MM.1S (cell line): Measurements from ENCODE around the gene PTPRN2.

Experiments used
- DNase-seq: peaks from one replicate; pipeline ENCODE4 v3.0.0-alpha.2; 2015
- H2AFZ ChIP-seq: fragments of 300-600 bp; sonication (generic); 2 replicates; pipeline ENCODE4 v1.6.0; 2016; ENCODE audit warnings: antibody characterized with exemption, low read length
- H3F3A ChIP-seq: fragments of 300-600 bp; sonication (generic); 2 replicates; pipeline ENCODE4 v1.6.1; 2016; ENCODE audit warnings: mild to moderate bottlenecking, antibody characterized with exemption, low read length, moderate library complexity, mixed read lengths; ENCODE audit not compliant: insufficient read depth
- H3K27ac ChIP-seq: fragments of 300-600 bp; sonication (generic); 2 replicates; pipeline ENCODE4 v1.5.1; 2016; ENCODE audit warnings: mild to moderate bottlenecking, low read length
- H3K27me3 ChIP-seq: fragments of 300-600 bp; sonication (generic); replicated peaks from 2 replicates; pipeline ENCODE4 v1.6.0; 2016; ENCODE audit warnings: low read length; ENCODE audit not compliant: insufficient read depth
- H3K36me3 ChIP-seq: fragments of 300-600 bp; sonication (generic); replicated peaks from 2 replicates; pipeline ENCODE4 v1.6.1; 2016; ENCODE audit warnings: mild to moderate bottlenecking, low read length, mixed read lengths; ENCODE audit not compliant: insufficient read depth
- H3K4me1 ChIP-seq: fragments of 300-600 bp; sonication (generic); 2 replicates; pipeline ENCODE4 v1.6.1; 2016; ENCODE audit warnings: low read length, mixed read lengths
- H3K4me2 ChIP-seq: fragments of 300-600 bp; sonication (generic); 2 replicates; pipeline ENCODE4 v1.6.0; 2016; ENCODE audit warnings: low read depth, low read length
- H3K4me3 ChIP-seq: fragments of 300-600 bp; sonication (generic); 2 replicates; pipeline ENCODE4 v1.5.1; 2016; ENCODE audit warnings: low read length, mixed read lengths
- H3K79me2 ChIP-seq: fragments of 300-600 bp; sonication (generic); 2 replicates; pipeline ENCODE4 v1.6.1; 2016; ENCODE audit warnings: mixed run types, low read length, mixed read lengths
- H3K9ac ChIP-seq: fragments of 300-600 bp; sonication (generic); 2 replicates; pipeline ENCODE4 v1.6.1; 2016; ENCODE audit warnings: low read length, mixed read lengths
- H3K9me2 ChIP-seq: fragments of 300-600 bp; sonication (generic); replicated peaks from 2 replicates; pipeline ENCODE4 v1.6.1; 2016; ENCODE audit warnings: mild to moderate bottlenecking, low read length, mixed read lengths; ENCODE audit not compliant: insufficient read depth
- H3K9me3 ChIP-seq: fragments of 300-600 bp; sonication (generic); replicated peaks from 2 replicates; pipeline ENCODE4 v1.6.1; 2016; ENCODE audit warnings: mild to moderate bottlenecking, low read length, mixed read lengths; ENCODE audit not compliant: insufficient read depth
- H4K20me1 ChIP-seq: fragments of 300-600 bp; sonication (generic); 2 replicates; pipeline ENCODE4 v1.6.1; 2016; ENCODE audit warnings: mild to moderate bottlenecking, low read length, moderate library complexity, mixed read lengths; ENCODE audit not compliant: insufficient read depth
- CTCF ChIP-seq: fragments of 300-600 bp; sonication (generic); IDR thresholded peaks from 2 replicates; pipeline ENCODE4 v1.5.1; 2016; ENCODE audit warnings: antibody characterized with exemption, low read length, mixed read lengths
- EZH2 ChIP-seq: fragments of 300-600 bp; sonication (generic); optimal IDR thresholded peaks from 2 replicates; pipeline ENCODE3; 2017; ENCODE audit warnings: low read depth, mild to moderate bottlenecking, antibody characterized with exemption, low read length, mixed read lengths
- EZH2phosphoT487 ChIP-seq: fragments of 300-600 bp; sonication (generic); IDR thresholded peaks from 2 replicates; pipeline ENCODE4 v1.6.1; 2018; ENCODE audit warnings: antibody characterized with exemption, low read length

Gene PTPRN2

GRCh38 chr7:157979636-157980340 lies 607.8 kb downstream of the PTPRN2 start:
- peaks cover 9% of the 10 kb centered on the region for H3K27me3 ChIP-seq
- no peaks in the 10 kb centered on the region for H3K36me3 ChIP-seq
- H3K9ac ChIP-seq = no peak overlapping the region
- H3K4me2 ChIP-seq = no peak overlapping the region
- no peaks in the 10 kb centered on the region for H3K4me1 ChIP-seq
- no peak overlapping the region for H3K4me3 ChIP-seq
- H3K79me2 ChIP-seq = no peaks in the 10 kb centered on the region
- no peaks in the 10 kb centered on the region for H3K9me3 ChIP-seq
- no peak overlapping the region for H3K27ac ChIP-seq
- H3K9me2 ChIP-seq = no peaks in the 10 kb centered on the region
- DNase-seq = no peak
- H4K20me1 ChIP-seq = no peaks in the 10 kb centered on the region
- H2AFZ ChIP-seq = no peak overlapping the region
- H3F3A ChIP-seq = no peaks in the 10 kb centered on the region
- TF ChIP-seq CTCF = no peak
- no peak for TF ChIP-seq EZH2phosphoT487
- TF ChIP-seq EZH2 = no peak

- no peak for DNase-seq
- Histone ChIP-seq H3K36me3 (no peaks in the 10 kb centered on the region), H3K27me3 (peaks cover 12% of the 10 kb centered on the region), H3K27ac (no peak overlapping the region), H3K9ac (no peak overlapping the region), H3K4me2 (no peak overlapping the region), H3K9me3 (no peaks in the 10 kb centered on the region), H4K20me1 (no peaks in the 10 kb centered on the region), H3K4me3 (no peak overlapping the region), H3F3A (no peaks in the 10 kb centered on the region), H2AFZ (no peak overlapping the region), H3K79me2 (no peaks in the 10 kb centered on the region), H3K4me1 (no peaks in the 10 kb centered on the region), H3K9me2 (no peaks in the 10 kb centered on the region)
- TF ChIP-seq EZH2phosphoT487 (no peak), EZH2 (no peak), CTCF (no peak)
Measured at GRCh38 chr7:157978766-157979165, 608.9 kb downstream of the PTPRN2 start.

- Histone ChIP-seq H2AFZ (no peak overlapping the region), H3K9ac (no peak overlapping the region), H3K36me3 (no peaks in the 10 kb centered on the region), H3K27ac (no peak overlapping the region), H3K4me3 (no peak overlapping the region), H3K4me2 (no peak overlapping the region), H3F3A (no peaks in the 10 kb centered on the region), H3K9me3 (no peaks in the 10 kb centered on the region), H3K27me3 (peaks cover 21% of the 10 kb centered on the region), H3K79me2 (no peaks in the 10 kb centered on the region), H4K20me1 (no peaks in the 10 kb centered on the region), H3K9me2 (no peaks in the 10 kb centered on the region), H3K4me1 (no peaks in the 10 kb centered on the region)
- no peak for TF ChIP-seq EZH2phosphoT487
- no peak for TF ChIP-seq CTCF
- TF ChIP-seq EZH2 = no peak
- DNase-seq = no peak
Measured at GRCh38 chr7:157977717-157978496, 609.7 kb downstream of the PTPRN2 start.
